ENCODE measurements around the gene CDHR3. TPM values are rescaled to one million over a fixed set of nuclear protein-coding genes. Genes with fewer than 3 reads are reported as not detected.

CDHR3 gene
- polyA plus RNA-seq, 1 donor from 2014 or later: 2.9 TPM

DNA sequence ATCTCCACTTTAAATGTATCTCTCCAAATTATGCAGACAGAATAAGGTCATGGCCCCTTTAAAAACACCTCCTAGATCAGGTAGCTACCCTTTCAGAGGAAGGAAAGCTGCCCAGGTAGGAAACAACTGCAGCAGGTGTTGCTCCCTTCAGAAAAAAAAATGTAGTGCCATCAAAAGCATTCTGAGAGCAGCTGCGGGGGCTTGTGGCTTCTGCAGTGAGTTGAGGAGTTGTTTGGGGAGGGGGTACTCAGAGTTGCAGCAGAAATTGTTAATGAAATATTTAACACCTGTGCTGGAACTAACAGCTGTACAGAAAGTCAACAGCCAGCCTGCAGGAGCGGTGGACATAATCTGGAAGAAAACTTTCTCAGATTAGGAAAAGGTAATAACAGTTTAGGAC is 24.0 kb downstream of the CDHR3 start:
- Histone ChIP-seq H3K27ac (ENCODE audit: low read length) (no peak overlapping the region), H3K36me3 (ENCODE audit: insufficient read depth, low read length) (no peaks in the 10 kb centered on the region), H3K27me3 (ENCODE audit: insufficient read depth, low read depth, low read length) (no peaks in the 10 kb centered on the region), H4K20me1 (ENCODE audit: insufficient read depth) (no peaks in the 10 kb centered on the region), H3K9me3 (ENCODE audit: low read length) (no peaks in the 10 kb centered on the region), H3K4me3 (ENCODE audit: low read length) (no peak overlapping the region), H3K4me2 (ENCODE audit: low read length) (no peak overlapping the region), H2AFZ (ENCODE audit: low read depth, low read length) (no peak overlapping the region), H3K79me2 (replicated peaks; ENCODE audit: insufficient read depth, low read length) (no peaks in the 10 kb centered on the region), H3F3A (ENCODE audit: insufficient read depth, low read length, poor library complexity, severe bottlenecking) (no peaks in the 10 kb centered on the region), H3K9ac (ENCODE audit: low read length) (no peak overlapping the region), H3K9me2 (ENCODE audit: insufficient read depth, low read length) (no peaks in the 10 kb centered on the region)
- TF ChIP-seq POLR2AphosphoS5 (IDR thresholded peaks at IDR 0.05) (no peak), EZH2 (IDR thresholded peaks at IDR 0.05; ENCODE audit: borderline replicate concordance, insufficient read depth, low read length, poor library complexity, severe bottlenecking) (no peak), SMC3 (conservative IDR thresholded peaks at IDR 0.05; ENCODE audit: poor library complexity) (no peak), RAD21 (conservative IDR thresholded peaks at IDR 0.05) (no peak), TAF1 (IDR thresholded peaks at IDR 0.05; ENCODE audit: low read depth) (no peak), EP300 (conservative IDR thresholded peaks at IDR 0.05; ENCODE audit: poor library complexity, severe bottlenecking) (no peak), MXI1 (conservative IDR thresholded peaks at IDR 0.05; ENCODE audit: poor library complexity, severe bottlenecking) (no peak)
- TF ChIP-seq, protein P1, sequence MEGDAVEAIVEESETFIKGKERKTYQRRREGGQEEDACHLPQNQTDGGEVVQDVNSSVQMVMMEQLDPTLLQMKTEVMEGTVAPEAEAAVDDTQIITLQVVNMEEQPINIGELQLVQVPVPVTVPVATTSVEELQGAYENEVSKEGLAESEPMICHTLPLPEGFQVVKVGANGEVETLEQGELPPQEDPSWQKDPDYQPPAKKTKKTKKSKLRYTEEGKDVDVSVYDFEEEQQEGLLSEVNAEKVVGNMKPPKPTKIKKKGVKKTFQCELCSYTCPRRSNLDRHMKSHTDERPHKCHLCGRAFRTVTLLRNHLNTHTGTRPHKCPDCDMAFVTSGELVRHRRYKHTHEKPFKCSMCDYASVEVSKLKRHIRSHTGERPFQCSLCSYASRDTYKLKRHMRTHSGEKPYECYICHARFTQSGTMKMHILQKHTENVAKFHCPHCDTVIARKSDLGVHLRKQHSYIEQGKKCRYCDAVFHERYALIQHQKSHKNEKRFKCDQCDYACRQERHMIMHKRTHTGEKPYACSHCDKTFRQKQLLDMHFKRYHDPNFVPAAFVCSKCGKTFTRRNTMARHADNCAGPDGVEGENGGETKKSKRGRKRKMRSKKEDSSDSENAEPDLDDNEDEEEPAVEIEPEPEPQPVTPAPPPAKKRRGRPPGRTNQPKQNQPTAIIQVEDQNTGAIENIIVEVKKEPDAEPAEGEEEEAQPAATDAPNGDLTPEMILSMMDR (IDR thresholded peaks at IDR 0.05; ENCODE audit: poor library complexity, severe bottlenecking): no peak
- TF ChIP-seq, protein P2, sequence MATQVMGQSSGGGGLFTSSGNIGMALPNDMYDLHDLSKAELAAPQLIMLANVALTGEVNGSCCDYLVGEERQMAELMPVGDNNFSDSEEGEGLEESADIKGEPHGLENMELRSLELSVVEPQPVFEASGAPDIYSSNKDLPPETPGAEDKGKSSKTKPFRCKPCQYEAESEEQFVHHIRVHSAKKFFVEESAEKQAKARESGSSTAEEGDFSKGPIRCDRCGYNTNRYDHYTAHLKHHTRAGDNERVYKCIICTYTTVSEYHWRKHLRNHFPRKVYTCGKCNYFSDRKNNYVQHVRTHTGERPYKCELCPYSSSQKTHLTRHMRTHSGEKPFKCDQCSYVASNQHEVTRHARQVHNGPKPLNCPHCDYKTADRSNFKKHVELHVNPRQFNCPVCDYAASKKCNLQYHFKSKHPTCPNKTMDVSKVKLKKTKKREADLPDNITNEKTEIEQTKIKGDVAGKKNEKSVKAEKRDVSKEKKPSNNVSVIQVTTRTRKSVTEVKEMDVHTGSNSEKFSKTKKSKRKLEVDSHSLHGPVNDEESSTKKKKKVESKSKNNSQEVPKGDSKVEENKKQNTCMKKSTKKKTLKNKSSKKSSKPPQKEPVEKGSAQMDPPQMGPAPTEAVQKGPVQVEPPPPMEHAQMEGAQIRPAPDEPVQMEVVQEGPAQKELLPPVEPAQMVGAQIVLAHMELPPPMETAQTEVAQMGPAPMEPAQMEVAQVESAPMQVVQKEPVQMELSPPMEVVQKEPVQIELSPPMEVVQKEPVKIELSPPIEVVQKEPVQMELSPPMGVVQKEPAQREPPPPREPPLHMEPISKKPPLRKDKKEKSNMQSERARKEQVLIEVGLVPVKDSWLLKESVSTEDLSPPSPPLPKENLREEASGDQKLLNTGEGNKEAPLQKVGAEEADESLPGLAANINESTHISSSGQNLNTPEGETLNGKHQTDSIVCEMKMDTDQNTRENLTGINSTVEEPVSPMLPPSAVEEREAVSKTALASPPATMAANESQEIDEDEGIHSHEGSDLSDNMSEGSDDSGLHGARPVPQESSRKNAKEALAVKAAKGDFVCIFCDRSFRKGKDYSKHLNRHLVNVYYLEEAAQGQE (IDR thresholded peaks at IDR 0.05; ENCODE audit: borderline replicate concordance): no peak

DNA sequence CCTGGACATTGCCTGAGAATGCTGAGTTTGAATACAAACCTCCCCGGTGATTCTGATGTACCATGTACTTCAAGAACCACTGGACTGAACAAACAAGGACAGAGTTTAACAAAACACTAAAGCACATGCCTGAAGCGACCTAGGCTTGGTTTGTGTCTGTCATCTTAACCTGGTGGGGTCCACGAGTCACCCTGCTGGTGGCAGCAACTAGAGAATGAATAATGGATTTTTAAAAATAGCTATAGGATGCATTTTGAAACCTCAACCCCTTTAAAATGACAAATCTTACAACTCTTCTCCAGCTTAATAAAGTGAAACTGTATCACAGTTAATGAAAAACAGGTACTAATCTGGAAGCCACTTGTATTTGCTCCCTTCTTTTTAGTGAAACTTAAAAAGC is 25.2 kb downstream of the CDHR3 start:
- Histone ChIP-seq H3K79me2 (replicated peaks; ENCODE audit: insufficient read depth, low read length) (no peaks in the 10 kb centered on the region), H3K9me3 (ENCODE audit: low read length) (no peaks in the 10 kb centered on the region), H3F3A (ENCODE audit: insufficient read depth, low read length, poor library complexity, severe bottlenecking) (no peaks in the 10 kb centered on the region), H4K20me1 (ENCODE audit: insufficient read depth) (no peaks in the 10 kb centered on the region), H3K4me2 (ENCODE audit: low read length) (no peak overlapping the region), H3K27me3 (ENCODE audit: insufficient read depth, low read depth, low read length) (no peaks in the 10 kb centered on the region), H3K27ac (ENCODE audit: low read length) (no peak overlapping the region), H3K4me3 (ENCODE audit: low read length) (no peak overlapping the region), H2AFZ (ENCODE audit: low read depth, low read length) (no peak overlapping the region), H3K36me3 (ENCODE audit: insufficient read depth, low read length) (no peaks in the 10 kb centered on the region), H3K9ac (ENCODE audit: low read length) (no peak overlapping the region), H3K9me2 (ENCODE audit: insufficient read depth, low read length) (no peaks in the 10 kb centered on the region)
- TF ChIP-seq, protein P2 (IDR thresholded peaks at IDR 0.05; ENCODE audit: borderline replicate concordance): no peak
- TF ChIP-seq POLR2AphosphoS5 (IDR thresholded peaks at IDR 0.05) (no peak), EZH2 (IDR thresholded peaks at IDR 0.05; ENCODE audit: borderline replicate concordance, insufficient read depth, low read length, poor library complexity, severe bottlenecking) (no peak), SMC3 (conservative IDR thresholded peaks at IDR 0.05; ENCODE audit: poor library complexity) (no peak), MXI1 (conservative IDR thresholded peaks at IDR 0.05; ENCODE audit: poor library complexity, severe bottlenecking) (no peak), TAF1 (IDR thresholded peaks at IDR 0.05; ENCODE audit: low read depth) (no peak), EP300 (conservative IDR thresholded peaks at IDR 0.05; ENCODE audit: poor library complexity, severe bottlenecking) (no peak), RAD21 (conservative IDR thresholded peaks at IDR 0.05) (no peak)
- TF ChIP-seq, protein P1 (IDR thresholded peaks at IDR 0.05; ENCODE audit: poor library complexity, severe bottlenecking): no peak
